MCF 10A (cell line): ENCODE results near the gene BLTP3A. TPM values are rescaled to one million over a fixed set of nuclear protein-coding genes. Genes with fewer than 3 reads are reported as not detected.
"Not testable (repeated sequence)": the region's sequence is repeated elsewhere in the genome, so short reads cannot be mapped to it uniquely, and the experiment has no call there.

Experiments used
- Bru-seq: library from RNA; stranded (reverse); fragments of 400-500 nt; gene quantifications from one replicate; lab custom pipeline; 2021; lab: Mats Ljungman, UMichigan
- BruChase-seq, 2 experiments: library from RNA; stranded (reverse); fragments of 400-500 nt; gene quantifications; one replicate each; lab custom pipeline; 2021; lab: Mats Ljungman, UMichigan
- BruUV-seq: library from RNA; stranded (reverse); fragments of 400-500 nt; replicated peaks from 2 replicates; lab custom pipeline; 2021; lab: Mats Ljungman, UMichigan
- CTCF ChIA-PET: fragments of 300-600 bp; sonication (Branson Sonifier 250); formaldehyde crosslinking; extraction: SDS; loops from one replicate; lab custom pipeline; 2021; ENCODE audit warnings: antibody characterized with exemption, inconsistent platforms; lab: Yijun Ruan, JAX
- POLR2A ChIA-PET: fragments of 300-600, 350-650 bp; sonication (Branson Sonifier 250); formaldehyde crosslinking; extraction: SDS; loops from one replicate; lab custom pipeline; 2020; ENCODE audit warnings: antibody characterized with exemption, inconsistent platforms; lab: Yijun Ruan, JAX
- DNase-seq: peaks from one replicate; pipeline ENCODE4 v3.0.0-alpha.2; 2018; ENCODE audit not compliant: unreplicated experiment
- H3K27ac Mint-ChIP-seq: one replicate; pipeline ENCODE4 v1.8.0; 2022; ENCODE audit warnings: mild to moderate bottlenecking, low read depth, mixed read lengths; ENCODE audit not compliant: unreplicated experiment
- H3K27me3 Mint-ChIP-seq: one replicate; pipeline ENCODE4 v1.8.0; 2022; ENCODE audit warnings: mixed read lengths; ENCODE audit not compliant: insufficient read depth, unreplicated experiment
- H3K36me3 Mint-ChIP-seq: one replicate; pipeline ENCODE4 v1.8.0; 2022; ENCODE audit warnings: mild to moderate bottlenecking, moderate library complexity, mixed read lengths; ENCODE audit not compliant: insufficient read depth, unreplicated experiment
- H3K4me1 Mint-ChIP-seq: one replicate; pipeline ENCODE4 v1.8.0; 2022; ENCODE audit warnings: mixed read lengths; ENCODE audit not compliant: insufficient read depth, unreplicated experiment
- H3K4me3 Mint-ChIP-seq: one replicate; pipeline ENCODE4 v1.8.0; 2022; ENCODE audit warnings: mild to moderate bottlenecking, moderate library complexity, mixed read lengths; ENCODE audit not compliant: unreplicated experiment
- H3K9me3 Mint-ChIP-seq: one replicate; pipeline ENCODE4 v1.8.0; 2022; ENCODE audit warnings: mixed read lengths; ENCODE audit not compliant: unreplicated experiment
- CTCF ChIP-seq: fragments of 200-600 bp; IDR thresholded peaks from one replicate; pipeline ENCODE4 v1.8.0; 2022; ENCODE audit warnings: antibody characterized with exemption, mild to moderate bottlenecking; ENCODE audit not compliant: unreplicated experiment
- intact Hi-C: fragments of 100-400 bp; cut with micrococcal nuclease; formaldehyde crosslinking; loops from 2 replicates; pipeline ENCODE4 v1.14.1; 2022
- long read RNA-seq: library from polyadenylated mRNA; stranded (forward); transcript quantifications from one replicate; pipeline ENCODE4 v2.0.0, GENCODE V29; 2022
- total RNA-seq: library from RNA; stranded (reverse); gene quantifications from 2 replicates; pipeline ENCODE4 v1.2.3, GENCODE V29; 2022

The BLTP3A gene
- total RNA-seq (18.5 and 25.4 TPM in 2 replicates), Bru-seq, nascent RNA (percentile 70 among the genes with signal in this experiment), BruChase-seq, experiment 1, labeled RNA remaining after a 6-hour chase (percentile 78 among the genes with signal in this experiment), BruChase-seq, experiment 2, labeled RNA remaining after a 2-hour chase (percentile 75 among the genes with signal in this experiment)
- long read RNA-seq, full-length matches to known transcripts, result 2 of 25 reads
- long read RNA-seq, partial matches to known transcripts, result 13 of 25 reads
- long read RNA-seq, other reads (novel, unspliced or antisense), result 10 of 25 reads

DNA sequence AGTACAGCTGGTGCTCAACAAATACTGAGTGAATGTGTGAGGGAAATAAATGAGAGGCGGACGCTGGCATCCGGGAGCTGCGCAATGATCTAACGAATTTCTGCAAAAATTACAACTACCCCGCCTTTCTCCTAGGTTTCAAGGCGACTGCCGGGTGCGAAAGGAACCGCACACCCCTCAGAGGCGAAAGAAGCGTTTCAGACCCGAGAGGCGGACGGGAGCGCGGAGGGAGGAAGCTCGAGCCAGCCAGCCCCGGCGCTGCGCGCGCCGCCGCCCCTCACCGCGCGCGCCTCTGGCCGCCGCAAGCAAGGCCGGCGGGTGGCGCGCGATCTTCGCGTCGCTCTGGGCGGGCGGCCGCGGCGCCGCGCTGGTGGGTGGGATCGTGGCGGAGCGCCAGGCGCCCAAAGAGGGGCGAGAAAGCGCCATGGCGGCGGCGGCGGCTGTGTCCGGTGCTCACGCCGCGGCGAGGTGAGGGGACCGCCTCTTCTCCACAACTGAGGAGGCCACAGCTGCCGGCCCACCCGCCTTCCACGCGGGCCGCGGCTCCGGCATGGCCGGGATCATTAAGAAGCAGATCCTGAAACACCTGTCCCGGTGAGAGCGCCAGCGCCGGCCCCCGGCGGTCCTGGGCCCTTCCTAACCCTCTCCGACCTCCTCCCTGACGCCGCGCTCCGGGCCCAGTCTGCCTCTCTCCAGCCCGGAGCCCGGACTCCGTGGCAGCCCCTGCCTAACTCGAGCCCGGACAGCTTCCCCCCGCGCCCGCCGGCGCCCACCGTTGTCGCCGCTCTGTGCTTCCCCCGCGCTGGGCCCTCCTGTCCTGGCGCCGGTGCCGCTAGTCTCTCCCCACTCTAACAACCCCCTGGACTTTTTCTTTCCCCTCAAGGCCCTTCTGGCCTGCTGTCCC lies at the start of gene BLTP3A:
Gene BLTP3A, plus strand, starts transcription at position 383 of the 904 bp plus-strand sequence. Its CDS starts 168 bp downstream, at position 551.
- peak within 1 kb of the TSS; percentile 99 for H3K27ac Mint-ChIP-seq
- intact Hi-C loops, result loop anchor here (2.0 to 5.0 kb wide), 2 partner anchors 35 to 95 kb away; partner anchors contain the start of genes ANKS1A, SNRPC and TAF11
- peaks cover 14% of the 10 kb centered on the region for H3K36me3 Mint-ChIP-seq
- CTCF ChIA-PET, result interaction anchor here (0.5 to 1.6 kb wide), 12 partner anchors 9 to 429 kb away, joined by 3 to 6 read pairs (median 4); no protein-coding TSS in a partner anchor
- no peaks in the 10 kb centered on the region for H3K9me3 Mint-ChIP-seq
- peak; percentile 56 for DNase-seq
- BruUV-seq, result no TSS peak
- no peaks in the 10 kb centered on the region for H3K27me3 Mint-ChIP-seq
- POLR2A ChIA-PET, result interaction anchor here (0.6 to 4.5 kb wide), 33 partner anchors 9 to 1177 kb away, joined by 3 to 87 read pairs (median 5); partner anchors contain the start of genes ANKS1A, ILRUN, SNRPC and TAF11
- peak within 1 kb of the TSS; percentile 97 for H3K4me3 Mint-ChIP-seq
- TF ChIP-seq CTCF, result no peak
- H3K4me1 Mint-ChIP-seq, result peaks cover 15% of the 10 kb centered on the region

GRCh38 chr6:34742094-34742493 lies 49.8 kb upstream of the BLTP3A start:
- Mint-ChIP-seq H3K4me1 (peaks cover 14% of the 10 kb centered on the region), H3K9me3 (no peaks in the 10 kb centered on the region), H3K36me3 (no peaks in the 10 kb centered on the region), H3K27me3 (no peaks in the 10 kb centered on the region), H3K4me3 (no peak overlapping the region), H3K27ac (no peak overlapping the region)
- intact Hi-C loops, result no loop called here
- CTCF ChIA-PET, result interaction anchor here (0.6 kb wide), 2 partner anchors 11 to 405 kb away, joined by 3 to 4 read pairs; no protein-coding TSS in a partner anchor
- POLR2A ChIA-PET, result interaction anchor here (0.7 to 1.0 kb wide), 2 partner anchors 22 to 45 kb away, joined by 3 to 4 read pairs; no protein-coding TSS in a partner anchor
- TF ChIP-seq CTCF, result no peak
- no TSS peak for BruUV-seq
- DNase-seq, result no peak

DNA sequence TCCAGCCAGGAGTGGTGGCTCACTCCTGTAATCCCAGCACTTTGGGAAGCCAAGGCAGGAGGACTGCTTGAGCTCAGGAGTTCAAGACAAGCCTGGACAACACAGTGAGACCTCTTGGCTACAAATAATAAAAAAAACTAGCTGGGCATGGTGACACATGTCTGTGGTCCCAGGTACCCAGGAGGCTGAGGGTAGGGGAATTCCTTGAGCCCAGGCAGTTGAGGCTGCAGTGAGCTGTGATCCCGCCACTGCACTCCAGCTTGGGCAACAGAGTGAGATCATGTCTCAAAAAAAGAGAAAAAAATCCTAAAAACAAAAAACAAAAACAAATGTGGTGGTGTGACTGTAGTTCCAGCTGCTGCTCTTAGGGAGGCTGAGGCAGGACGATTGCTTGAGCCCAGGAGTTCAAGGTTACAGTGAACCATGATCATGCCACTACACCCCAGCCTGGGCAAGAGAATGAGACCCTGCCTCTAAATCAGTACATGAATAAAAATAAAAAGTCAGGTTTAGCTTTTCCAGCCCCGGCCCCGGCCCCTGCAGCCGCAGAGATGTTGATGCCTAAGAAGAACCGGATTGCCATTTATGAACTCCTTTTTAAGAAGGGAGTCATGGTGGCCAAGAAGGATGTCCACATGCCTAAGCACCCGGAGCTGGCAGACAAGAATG lies 48.1 kb upstream of the BLTP3A start:
- intact Hi-C loops, result no loop called here
- Mint-ChIP-seq H3K9me3 (no peaks in the 10 kb centered on the region), H3K27me3 (no peaks in the 10 kb centered on the region), H3K36me3 (no peaks in the 10 kb centered on the region), H3K4me1 (peaks cover 14% of the 10 kb centered on the region), H3K4me3 (no peak overlapping the region), H3K27ac (no peak overlapping the region)
- DNase-seq, result no peak
- BruUV-seq, result no TSS peak
- POLR2A ChIA-PET, result interaction anchor here (1.0 kb wide), 1 partner anchor 49 kb away, joined by 3 read pairs; no protein-coding TSS in a partner anchor
- TF ChIP-seq CTCF, result no peak
- CTCF ChIA-PET, result no interaction called here

GRCh38 chr6:34744294-34744647 lies 47.6 kb upstream of the BLTP3A start:
- BruUV-seq, H3K9me3 Mint-ChIP-seq, CTCF ChIA-PET, intact Hi-C loops, H3K27me3 Mint-ChIP-seq, H3K4me3 Mint-ChIP-seq, H3K36me3 Mint-ChIP-seq, H3K27ac Mint-ChIP-seq, DNase-seq: not testable (repeated sequence)
- POLR2A ChIA-PET, result interaction anchor here (0.9 to 1.0 kb wide), 2 partner anchors 10 to 50 kb away, joined by 3 to 4 read pairs; no protein-coding TSS in a partner anchor
- H3K4me1 Mint-ChIP-seq, result peaks cover 14% of the 10 kb centered on the region
